Stimulated activated CD8-positive, alpha-beta memory T cell treated with anti-CD3 and anti-CD28 coated beads, Interleukin-12 subunit alpha, Interleukin-12 subunit beta, amount 100 ng/mL, for 24 hours (primary cell): ENCODE results near the gene THY1.
"Not testable (repeated sequence)": the region's sequence is repeated elsewhere in the genome, so short reads cannot be mapped to it uniquely, and the experiment has no call there.

Experiments
- DNase-seq: peaks from one replicate; pipeline ENCODE4 v3.0.0-alpha.2; 2020; ENCODE audit errors: extremely low read depth

THY1 gene

DNA sequence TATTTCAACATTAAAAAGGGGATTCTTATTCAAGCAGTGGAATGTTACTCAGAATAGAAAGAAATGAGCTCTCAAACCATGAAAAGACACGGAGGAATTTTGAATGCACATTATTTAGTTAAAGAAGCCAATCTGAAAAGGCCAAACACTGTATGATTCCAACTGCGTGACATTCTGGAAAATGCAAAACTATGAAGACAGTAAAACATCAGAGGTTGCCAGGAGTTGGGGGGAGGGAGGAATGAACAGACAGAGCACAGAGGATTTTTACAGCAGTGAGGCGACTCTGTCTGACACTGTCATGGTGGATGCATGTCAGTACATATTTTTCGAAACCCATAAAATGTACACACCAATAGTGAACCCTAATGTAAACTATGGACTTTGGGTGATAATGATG lies 22.9 kb upstream of the THY1 start:
- DNase-seq, result no peak

DNA sequence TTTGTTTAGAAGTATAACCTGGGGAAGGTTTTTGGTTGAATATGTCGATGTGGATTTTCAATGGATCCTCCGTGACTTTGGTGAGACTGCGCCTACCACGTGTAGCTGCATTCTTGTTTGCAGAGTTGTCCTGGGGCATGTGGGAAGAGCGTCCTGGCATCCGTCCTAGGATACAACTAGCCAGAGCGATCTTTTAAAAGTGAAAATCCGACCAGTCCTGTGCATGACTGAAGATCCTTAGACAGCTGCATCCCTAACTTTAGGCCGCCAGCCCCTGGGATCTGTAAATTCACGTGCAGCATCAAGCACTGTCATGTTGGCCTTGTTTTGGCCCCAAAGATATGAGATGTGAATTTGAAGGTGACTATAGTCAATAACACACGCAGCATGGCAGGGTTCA lies 22.4 kb upstream of the THY1 start:
- no peak for DNase-seq

DNA sequence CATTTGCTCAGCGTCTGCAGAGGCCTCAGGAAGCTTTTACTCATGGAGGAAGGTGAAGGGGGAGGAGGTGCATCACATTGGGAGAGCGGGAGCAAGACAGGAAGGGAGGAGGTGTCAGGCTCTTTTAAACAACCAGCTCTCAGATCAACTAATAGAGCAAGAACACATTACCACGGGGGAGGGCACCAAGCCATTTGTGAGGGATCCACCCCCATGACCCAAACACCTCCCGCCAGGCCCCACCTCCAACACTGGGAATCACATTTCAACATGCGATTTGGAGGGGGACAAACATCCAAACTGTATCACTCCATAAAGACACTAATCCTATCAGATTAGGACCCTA lies 18.9 kb upstream of the THY1 start:
- DNase-seq, result no peak

DNA sequence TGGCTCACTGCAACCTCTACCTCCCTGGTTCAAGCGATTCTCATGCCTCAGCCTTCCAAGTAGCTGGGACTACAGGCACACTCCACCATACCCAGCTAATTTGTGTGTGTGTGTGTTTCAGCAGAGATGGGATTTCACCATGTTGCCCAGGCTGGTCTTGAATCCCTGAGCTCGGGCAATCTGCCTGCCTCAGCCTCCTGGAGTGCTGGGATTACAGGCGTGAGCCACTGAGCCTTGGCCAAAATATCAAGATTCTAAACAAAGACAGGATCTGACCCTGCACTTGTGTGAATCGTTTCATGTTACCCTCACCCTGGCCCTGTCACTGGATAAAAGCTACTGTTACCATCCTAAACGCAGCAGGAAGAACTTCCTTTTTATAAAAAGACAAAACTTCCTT lies 15.6 kb upstream of the THY1 start:
- no peak for DNase-seq

DNA sequence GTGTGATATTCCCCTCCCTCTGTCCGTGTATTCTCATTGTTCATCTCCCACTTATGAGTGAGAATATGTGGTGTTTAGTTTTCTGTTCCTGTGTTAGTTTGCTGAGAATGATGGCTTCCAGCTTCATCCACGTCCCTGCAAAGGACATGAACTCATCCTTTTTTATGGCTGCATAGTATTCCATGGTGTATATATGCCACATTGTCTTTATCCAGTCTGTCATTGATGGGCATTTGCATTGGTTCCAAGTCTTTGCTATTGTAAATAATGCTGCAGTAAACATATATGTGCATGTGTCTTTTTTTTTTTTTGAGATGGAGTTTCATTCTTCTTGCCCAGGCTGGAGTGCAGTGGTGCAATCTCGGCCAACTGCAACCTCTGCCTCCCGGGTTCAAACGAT lies 14.5 kb upstream of the THY1 start:
- not testable (repeated sequence) for DNase-seq

DNA sequence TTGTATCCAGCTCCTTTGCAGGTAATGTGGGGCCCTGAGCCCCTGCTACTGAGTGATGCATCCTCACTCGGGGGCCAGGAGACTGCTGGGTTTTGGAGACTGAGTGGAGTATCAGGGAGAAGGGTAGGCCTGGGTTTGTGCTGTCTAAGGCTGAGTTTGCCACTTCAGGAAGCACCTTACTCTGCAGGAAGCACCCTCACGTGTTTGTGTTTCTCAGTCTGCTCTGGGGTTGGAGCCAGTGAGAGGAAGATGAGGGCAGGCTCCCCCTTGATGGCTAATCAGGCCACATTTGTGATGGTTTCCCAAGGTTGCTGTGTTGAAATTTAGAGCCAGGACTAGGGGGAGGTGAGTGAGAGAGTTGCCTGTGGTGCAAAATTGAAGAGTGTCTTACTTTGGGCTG lies 13.7 kb upstream of the THY1 start:
- no peak for DNase-seq

DNA sequence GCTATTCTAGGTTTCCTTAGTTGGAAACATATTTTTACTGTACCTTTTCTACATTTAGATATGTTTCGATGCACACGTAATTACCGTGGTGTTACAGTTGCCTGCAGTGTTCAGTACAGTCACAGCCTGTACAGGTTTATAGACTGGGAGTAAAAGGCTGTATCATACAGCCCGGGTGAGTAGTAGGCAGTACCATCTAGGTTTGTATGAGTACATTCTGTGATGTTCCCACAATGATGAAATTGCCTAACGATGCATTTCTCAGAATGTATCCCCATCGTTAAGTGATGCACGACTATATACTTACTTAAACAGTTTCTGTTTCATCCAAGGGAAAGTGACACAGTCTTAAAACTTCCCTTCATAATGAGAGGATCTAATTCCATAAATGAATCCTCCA lies 13.1 kb upstream of the THY1 start:
- no peak for DNase-seq

DNA sequence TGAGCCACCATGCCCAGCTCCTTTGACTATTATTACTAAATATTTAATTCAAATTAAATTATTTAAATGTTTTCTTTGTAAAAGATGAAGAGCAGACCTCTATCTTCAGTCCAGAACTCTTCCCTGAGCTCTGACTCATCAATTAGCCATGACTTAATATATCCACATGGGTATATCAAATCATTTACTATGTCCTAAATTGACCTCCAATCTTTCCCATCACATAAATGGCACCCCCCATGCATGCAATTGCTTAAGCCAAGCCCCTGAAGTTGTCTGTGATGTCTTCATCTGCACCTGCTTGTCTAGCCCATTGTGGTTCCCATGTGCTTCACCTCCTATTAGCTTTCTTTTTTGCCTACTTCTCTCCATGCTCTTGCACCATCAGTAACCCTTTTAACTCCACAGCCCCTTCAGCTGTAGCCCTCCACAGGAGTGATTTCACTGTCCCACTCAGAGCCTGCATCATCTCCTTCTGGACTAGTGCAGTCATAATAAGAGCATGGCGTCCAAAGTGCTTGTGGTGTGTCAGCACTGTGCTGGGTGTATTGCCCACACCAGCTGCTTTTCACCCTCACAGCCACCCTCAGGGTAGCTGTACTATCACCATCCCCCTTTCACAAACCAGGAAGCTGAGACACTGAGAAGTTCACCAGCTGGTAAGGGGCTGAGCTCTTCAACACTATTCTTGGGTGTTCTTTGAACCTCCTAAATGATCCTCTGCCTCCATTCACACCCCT lies 11.8 kb upstream of the THY1 start:
- DNase-seq, result no peak

DNA sequence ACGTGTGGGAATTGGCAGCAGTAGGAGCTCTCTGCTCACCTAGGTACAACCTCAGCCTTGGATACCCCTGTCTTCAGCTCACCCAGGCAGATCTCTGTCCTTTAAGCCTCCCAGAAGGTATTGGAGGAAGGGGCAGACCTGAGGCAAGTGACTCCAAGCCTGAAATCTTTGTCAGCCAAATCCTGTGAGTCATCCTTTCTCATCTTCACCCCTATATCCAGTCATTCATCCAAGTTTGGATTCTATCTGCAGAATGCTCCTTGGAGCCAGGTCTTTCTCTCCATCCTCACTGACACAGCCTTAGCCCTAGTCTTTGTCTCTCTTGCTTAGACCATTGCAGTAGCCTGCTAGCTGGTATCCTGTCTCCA lies 10.4 kb upstream of the THY1 start:
- DNase-seq, result no peak

DNA sequence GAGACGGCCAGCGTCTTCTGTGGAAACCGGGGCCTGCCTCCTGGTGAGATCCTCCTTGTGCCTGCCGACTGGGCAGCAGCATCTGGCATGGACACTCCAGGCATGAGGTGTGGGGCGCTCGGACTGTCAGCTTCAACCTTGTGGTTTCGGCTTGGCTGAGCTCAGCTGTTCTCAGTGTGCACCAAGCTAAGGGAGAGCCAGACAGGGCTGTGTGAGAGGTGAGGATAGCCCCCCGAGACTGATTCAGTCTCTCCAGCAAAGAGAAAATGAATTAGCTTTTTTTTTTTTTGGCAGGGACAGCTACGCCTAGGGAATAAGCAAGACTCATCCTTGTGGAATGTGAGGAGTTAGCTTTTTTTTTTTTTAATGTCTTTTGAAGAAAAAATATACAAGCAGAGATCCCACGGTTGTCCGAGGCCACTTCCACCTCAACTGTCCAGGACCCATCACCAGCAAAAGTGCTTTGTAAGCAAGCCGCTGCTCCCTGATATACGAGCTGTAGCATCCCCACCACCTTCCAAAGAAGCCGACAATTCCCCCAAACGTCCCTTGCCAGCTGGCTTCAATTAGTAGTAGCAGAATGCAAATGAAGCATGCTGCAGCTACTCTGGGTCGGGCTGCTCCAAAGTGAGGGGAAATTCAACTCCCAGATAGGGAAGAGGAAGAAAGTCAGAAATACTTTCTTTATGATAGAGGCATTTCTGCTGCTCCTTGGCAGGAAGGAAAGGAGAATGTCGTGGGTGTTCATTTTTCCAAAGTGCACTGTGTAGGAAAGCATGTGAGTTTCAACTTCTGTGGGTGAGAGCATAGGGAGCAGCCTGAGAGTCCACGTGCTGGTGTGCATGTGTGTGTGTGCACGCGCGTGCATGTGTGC lies 9.7 kb upstream of the THY1 start:
- DNase-seq, result no peak

DNA sequence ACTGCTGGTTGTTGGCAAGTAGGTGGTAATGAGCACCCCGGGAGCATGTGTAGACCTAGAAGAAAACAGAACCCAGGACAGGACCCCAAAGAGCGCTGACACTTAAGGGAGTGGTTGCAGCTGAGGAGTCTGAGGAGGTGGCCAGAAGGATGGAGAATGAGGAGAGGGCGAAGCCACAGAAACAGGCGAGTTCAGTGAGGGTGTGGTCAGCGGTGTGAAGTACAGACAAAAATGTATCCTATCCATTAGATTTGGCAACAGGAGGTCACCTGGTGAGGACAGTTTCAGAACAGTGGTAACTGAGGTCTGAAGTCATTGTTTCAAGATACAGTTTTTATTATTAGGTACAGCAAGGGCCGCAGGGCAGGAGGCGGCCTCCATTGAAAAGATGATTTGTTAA lies 8.6 kb upstream of the THY1 start:
- DNase-seq, result no peak

DNA sequence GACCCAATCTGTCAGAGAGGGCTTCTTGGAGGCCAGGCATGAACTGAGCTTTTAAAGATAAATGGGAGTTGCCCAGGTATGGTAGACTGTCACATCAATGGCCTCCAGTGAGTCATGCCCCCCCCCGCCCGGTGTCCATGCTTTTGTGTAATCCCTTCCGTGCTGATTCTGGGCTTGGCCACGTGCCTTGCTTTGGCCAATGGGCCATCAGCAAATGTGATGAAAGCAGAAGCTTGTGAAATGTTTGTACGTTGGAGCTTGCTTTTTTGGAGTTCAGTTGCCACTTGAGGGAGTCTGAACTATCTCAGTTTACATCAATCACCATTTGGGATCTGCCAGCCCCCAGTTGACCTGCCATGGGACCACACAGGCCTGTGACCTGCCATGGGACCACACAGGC lies 4.3 kb upstream of the THY1 start:
- DNase-seq, result no peak

DNA sequence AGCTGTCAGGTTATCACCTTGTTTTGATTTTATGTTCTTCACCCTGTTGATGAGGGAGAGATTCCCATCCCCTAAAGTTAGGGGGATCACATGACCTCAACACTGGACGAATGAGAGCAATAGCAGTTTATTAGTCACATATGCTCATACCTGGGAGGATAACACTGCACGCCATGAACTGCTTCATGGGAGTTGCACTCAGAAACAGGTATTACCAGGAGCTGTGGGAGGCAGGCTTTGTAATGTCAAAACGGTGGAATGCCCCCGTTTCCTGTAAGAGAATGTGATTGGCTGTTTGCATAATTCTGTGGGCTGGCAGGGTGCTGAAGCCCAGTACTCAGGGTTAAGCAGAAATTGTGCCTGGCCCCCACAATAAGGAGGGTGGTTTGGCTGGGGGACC lies 3.2 kb upstream of the THY1 start:
- no peak for DNase-seq

DNA sequence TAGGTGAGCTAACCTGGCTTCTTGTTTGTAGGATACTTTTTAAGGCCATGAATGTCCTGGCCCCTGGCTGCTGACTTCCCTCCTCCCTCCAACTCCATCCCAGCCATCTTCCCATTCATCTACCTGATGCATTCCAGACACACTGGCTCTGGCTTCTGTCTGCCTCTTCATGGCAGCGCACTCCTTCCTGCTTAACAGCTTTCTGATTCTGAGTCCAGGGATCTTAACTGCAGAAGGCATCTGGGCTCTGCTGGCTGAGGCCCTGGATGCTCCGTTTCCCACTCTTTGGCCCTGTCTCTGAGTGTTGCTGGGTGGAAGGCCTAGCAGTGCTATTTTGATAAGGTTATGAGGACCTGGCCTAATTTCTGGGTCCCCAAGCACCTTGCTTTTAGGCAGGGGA lies 1.8 kb upstream of the THY1 start:
- no peak for DNase-seq

DNA sequence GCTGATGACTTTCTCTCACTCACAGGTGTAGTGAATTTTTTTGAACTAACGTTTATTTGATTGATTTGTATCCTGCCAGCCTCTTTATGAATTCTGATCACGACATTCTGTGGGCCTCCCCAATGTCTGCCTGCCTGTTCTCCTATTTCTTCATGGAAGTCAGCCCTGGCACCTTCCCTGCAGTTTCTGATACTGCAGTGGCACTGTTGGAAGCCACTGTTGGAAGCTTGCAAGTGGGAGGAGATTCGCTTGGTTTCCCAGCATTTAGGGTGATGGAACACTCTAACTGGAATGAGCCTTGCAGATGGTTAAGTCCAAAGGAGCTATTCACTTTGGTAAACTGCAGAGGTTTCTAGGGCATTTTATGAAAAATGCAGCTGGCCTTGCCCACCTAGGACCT lies 1.3 kb upstream of the THY1 start:
- no peak for DNase-seq

DNA sequence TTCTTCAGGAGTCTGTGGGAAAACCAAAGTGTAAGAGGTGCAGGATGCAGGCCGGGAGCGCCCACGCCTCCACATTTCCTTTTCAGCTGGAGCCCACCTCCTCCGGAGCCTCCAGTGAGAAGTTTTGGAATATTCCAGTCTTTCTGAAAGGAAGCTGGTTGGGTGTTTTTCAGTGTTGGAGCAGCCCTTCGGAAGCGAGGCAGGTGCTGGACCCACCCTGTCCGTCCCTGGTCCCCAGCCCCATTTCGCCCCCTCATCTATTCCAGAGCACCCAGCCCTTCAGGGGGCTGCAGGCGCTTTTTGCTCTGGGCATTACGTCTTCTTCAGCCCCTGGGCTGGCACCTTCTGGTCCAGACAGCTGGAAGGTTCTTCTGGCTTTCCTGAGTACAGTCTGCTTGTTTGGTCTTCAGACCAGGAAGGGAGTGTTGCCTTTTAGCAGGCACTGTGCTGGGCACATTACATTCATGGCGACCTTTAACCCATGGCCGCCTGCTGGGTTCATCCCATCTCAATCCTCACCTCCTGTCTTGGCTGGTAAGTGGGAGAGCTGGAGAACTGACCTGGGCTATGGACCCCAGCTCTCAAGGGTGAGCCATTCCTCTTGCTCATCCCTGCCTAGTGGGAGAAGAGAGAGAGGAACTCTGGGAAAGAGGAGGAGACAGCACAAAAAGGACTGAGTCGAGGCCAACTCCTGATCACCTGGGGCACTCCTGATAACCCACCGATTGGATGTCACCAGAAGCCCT lies 710 bp upstream of the THY1 start:
- no peak for DNase-seq

DNA sequence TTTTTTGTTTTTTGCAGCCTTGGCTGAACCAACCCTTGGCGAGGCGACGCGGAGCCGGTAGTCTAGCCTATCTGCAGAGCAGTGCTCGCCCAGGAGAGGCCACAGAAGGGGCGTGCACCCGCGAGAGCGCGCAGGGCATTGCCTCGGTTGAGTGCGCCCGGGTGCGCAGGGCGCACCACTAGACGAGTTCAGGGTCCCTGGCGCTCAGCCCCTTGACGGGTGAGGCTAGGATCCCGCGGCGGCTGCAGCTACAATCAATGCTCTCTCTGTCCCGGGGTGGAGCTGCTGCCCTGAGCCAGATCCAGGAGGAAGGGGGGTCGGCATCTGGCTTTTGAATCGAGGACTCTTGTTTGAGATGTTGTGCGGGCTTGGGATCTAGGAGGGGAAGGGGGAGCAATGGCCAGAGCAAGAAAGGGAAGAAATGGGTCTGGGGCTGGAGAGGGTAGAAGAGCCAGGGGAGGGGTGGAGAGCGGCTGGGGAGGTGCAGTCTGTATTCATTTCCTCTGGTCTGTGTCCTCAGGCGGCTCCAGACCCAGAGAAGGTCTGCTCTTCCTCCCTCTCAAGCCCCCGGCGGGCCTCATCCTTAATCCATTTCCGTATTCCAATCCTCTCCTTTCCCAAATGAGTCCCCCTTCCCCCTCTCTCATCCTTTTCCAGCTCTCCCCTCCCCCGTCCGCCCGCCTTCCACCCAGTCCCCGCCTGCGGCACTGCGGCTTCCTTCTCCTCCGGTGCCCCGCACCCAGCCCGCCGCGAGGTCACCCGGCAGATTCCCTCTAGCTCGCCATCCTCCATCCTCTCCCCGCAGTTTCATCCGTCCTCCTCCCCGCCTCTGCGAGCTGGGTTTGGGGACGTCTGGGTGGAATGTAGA lies 797 bp downstream of the THY1 start:
- no peak for DNase-seq

DNA sequence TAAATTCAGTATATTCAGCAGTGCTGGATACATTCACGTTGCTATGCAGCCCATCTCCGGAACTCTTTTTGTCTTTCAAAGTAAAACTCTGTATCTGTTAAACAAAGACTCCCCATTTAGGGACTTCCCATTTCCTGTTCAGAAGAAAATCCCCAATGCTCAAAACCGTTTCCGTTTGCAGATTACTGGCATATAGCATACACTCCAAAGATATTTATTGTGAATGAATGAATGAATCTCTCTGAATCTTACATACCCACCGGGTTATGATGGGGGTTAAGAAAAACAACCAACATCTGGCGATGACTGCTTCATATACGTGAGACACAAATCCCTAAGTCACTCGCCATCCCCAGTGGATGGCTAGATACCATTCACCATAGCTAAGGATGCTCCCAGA lies 1.6 kb downstream of the THY1 start:
- no peak for DNase-seq

DNA sequence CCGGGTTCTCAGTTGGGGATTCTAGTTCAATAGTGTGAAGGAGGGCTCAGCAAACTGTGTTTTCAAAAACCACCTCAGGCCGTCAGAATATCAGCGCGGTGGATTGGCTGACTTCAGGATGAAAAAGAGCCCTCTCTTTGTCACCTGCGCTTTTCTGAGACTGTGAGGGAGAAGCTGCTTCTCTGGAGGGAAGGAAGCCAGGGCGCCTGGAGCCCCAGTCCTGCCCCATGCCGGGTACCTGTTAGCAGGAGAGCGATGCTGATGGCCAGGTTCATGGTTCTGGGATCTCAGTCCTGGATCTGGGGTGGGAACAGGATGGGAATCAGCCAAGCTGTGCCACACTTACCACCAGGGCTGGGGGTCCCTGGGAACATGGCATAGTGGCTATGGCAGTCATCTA lies 2.3 kb downstream of the THY1 start:
- no peak for DNase-seq

DNA sequence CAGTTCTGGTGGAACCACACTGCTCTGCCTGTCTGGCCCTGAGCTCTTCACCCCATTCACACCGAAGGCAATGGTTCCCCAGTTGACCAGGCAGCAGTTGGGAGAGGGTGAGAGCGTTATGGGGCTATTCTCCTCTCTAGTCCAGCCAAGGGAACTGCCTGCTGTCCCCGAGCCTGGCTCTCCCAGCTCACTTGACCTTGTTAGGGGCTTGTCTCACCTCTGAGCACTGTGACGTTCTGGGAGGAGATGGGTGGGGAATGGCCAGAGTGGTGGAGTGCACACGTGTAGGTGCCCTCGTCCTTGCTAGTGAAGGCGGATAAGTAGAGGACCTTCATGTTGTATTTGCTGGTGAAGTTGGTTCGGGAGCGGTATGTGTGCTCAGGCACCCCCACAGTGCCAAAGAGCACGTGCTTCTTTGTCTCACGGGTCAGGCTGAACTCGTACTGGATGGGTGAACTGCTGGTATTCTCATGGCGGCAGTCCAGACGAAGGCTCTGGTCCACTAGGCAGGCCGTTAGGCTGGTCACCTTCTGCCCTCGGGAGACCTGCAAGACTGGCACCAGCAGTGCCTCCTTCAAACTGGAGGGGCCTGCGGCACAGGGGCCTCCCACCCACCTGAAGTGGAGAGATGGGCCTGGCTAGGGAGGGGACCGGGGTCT lies 3.0 kb downstream of the THY1 start:
- DNase-seq, result no peak

DNA sequence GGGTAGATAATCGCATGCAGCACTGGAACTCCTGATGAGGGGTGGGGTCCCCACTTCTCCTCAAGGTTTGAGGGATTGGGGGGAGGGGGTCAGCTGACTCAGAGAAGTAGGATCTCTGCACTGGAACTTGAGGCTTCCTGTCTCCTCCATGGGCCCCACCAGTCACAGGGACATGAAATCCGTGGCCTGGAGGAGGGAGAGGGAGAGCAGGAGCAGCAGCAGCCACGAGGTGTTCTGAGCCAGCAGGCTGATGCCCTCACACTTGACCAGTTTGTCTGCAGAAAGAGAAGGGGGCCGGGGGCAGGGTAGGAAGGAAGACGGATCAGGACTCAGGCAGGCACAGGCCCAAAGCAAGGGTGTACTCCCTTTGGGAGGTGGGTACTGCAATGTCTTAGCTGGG lies 3.7 kb downstream of the THY1 start:
- DNase-seq, result no peak
